ENCODE data around the gene ITPKC. TPM values are rescaled to one million over a fixed set of nuclear protein-coding genes. Genes with fewer than 3 reads are reported as not detected.

ITPKC gene
- total RNA-seq, 2 experiments from 2014 or later: 4.8 to 5.2 TPM

- H3K4me1 Mint-ChIP-seq (ENCODE audit: low read depth): no peaks in the 10 kb centered on the region
- POLR2A ChIA-PET: interaction anchor here (1.0 kb wide), 1 partner anchor 12 kb away, joined by 4 read pairs; the partner anchor contains the start of genes COQ8B and ITPKC
- DNase-seq: no peak
These were observed 12.2 kb upstream of the ITPKC start for GRCh38 chr19:40704491-40705361.

GRCh38 chr19:40705362-40705651 lies 11.6 kb upstream of the ITPKC start:
- Mint-ChIP-seq H3K9me3 (no peaks in the 10 kb centered on the region), H3K4me1 (ENCODE audit: low read depth) (no peaks in the 10 kb centered on the region), H3K27me3 (no peaks in the 10 kb centered on the region), H3K27ac (no peak overlapping the region), H3K36me3 (ENCODE audit: low read depth) (peaks cover 29% of the 10 kb centered on the region), H3K4me3 (no peak overlapping the region)
- ChIA-PET POLR2A (no interaction called here), CTCF (interaction anchor here (0.7 kb wide), 1 partner anchor 14 kb away, joined by 3 read pairs; no protein-coding TSS in a partner anchor)
- no peak for TF ChIP-seq CTCF (IDR thresholded peaks at IDR 0.05)
- intact Hi-C loops (cut with micrococcal nuclease): no loop called here
- no peak for ATAC-seq
- DNase-seq: no peak

More at GRCh38 chr19:40704491-40705361, 12.2 kb upstream of the ITPKC start:
- no peaks in the 10 kb centered on the region for H3K27me3 Mint-ChIP-seq
- peaks cover 25% of the 10 kb centered on the region for H3K36me3 Mint-ChIP-seq (ENCODE audit: low read depth)
- no peak overlapping the region for H3K27ac Mint-ChIP-seq
- CTCF ChIA-PET: interaction anchor here (1.0 to 1.3 kb wide), 2 partner anchors 41 to 70 kb away, joined by 3 read pairs; no protein-coding TSS in a partner anchor
- ATAC-seq: no peak
- H3K9me3 Mint-ChIP-seq: no peaks in the 10 kb centered on the region
- no peak overlapping the region for H3K4me3 Mint-ChIP-seq
- TF ChIP-seq CTCF (IDR thresholded peaks at IDR 0.05): no peak
- intact Hi-C loops (cut with micrococcal nuclease): no loop called here

- no peak for TF ChIP-seq CTCF (IDR thresholded peaks at IDR 0.05)
- H3K9me3 Mint-ChIP-seq: no peaks in the 10 kb centered on the region
- H3K4me3 Mint-ChIP-seq: no peak overlapping the region
- ChIA-PET CTCF (interaction anchor here (0.7 kb wide), 1 partner anchor 15 kb away, joined by 3 read pairs; no protein-coding TSS in a partner anchor), POLR2A (no interaction called here)
- H3K27me3 Mint-ChIP-seq: no peaks in the 10 kb centered on the region
- peaks cover 2% of the 10 kb centered on the region for H3K4me1 Mint-ChIP-seq (ENCODE audit: low read depth)
- DNase-seq: no peak
- no peak for ATAC-seq
- intact Hi-C loops (cut with micrococcal nuclease): no loop called here
- H3K36me3 Mint-ChIP-seq (ENCODE audit: low read depth): peaks cover 31% of the 10 kb centered on the region
- no peak overlapping the region for H3K27ac Mint-ChIP-seq
These were observed 10.8 kb upstream of the ITPKC start for GRCh38 chr19:40705950-40706619.

GRCh38 chr19:40707615-40708014 lies 9.3 kb upstream of the ITPKC start:
- ChIA-PET CTCF (no interaction called here), POLR2A (interaction anchor here (0.9 kb wide), 2 partner anchors 16 to 41 kb away, joined by 3 read pairs; no protein-coding TSS in a partner anchor)
- Mint-ChIP-seq H3K4me3 (no peak overlapping the region), H3K27ac (no peak overlapping the region), H3K9me3 (no peaks in the 10 kb centered on the region), H3K4me1 (ENCODE audit: low read depth) (peaks cover 5% of the 10 kb centered on the region), H3K36me3 (ENCODE audit: low read depth) (peaks cover 31% of the 10 kb centered on the region), H3K27me3 (no peaks in the 10 kb centered on the region)
- DNase-seq: no peak
- no peak for ATAC-seq
- intact Hi-C loops (cut with micrococcal nuclease): no loop called here
- TF ChIP-seq CTCF (IDR thresholded peaks at IDR 0.05): no peak

- POLR2A ChIA-PET: no interaction called here
- Mint-ChIP-seq H3K9me3 (no peaks in the 10 kb centered on the region), H3K27ac (no peak overlapping the region), H3K27me3 (no peaks in the 10 kb centered on the region), H3K36me3 (ENCODE audit: low read depth) (peaks cover 25% of the 10 kb centered on the region), H3K4me3 (no peak overlapping the region), H3K4me1 (ENCODE audit: low read depth) (peaks cover 17% of the 10 kb centered on the region)
- TF ChIP-seq CTCF (IDR thresholded peaks at IDR 0.05): no peak
- ATAC-seq (no peak), DNase-seq (no peak)
- intact Hi-C loops (cut with micrococcal nuclease): no loop called here
- CTCF ChIA-PET: no interaction called here
These were observed 7.1 kb upstream of the ITPKC start for GRCh38 chr19:40709817-40710216.
